MCF 10A (cell line): ENCODE measurements around the gene PPP1R1A. TPM values are rescaled to one million over a fixed set of nuclear protein-coding genes. Genes with fewer than 3 reads are reported as not detected.

Source experiments
- BruUV-seq: library from RNA; stranded (reverse); fragments of 400-500 nt; replicated peaks from 2 replicates; lab custom pipeline; 2021; lab: Mats Ljungman, UMichigan
- CTCF ChIA-PET: fragments of 300-600 bp; sonication (Branson Sonifier 250); formaldehyde crosslinking; extraction: SDS; loops from one replicate; lab custom pipeline; 2021; ENCODE audit warnings: antibody characterized with exemption, inconsistent platforms; lab: Yijun Ruan, JAX
- POLR2A ChIA-PET: fragments of 300-600, 350-650 bp; sonication (Branson Sonifier 250); formaldehyde crosslinking; extraction: SDS; loops from one replicate; lab custom pipeline; 2020; ENCODE audit warnings: antibody characterized with exemption, inconsistent platforms; lab: Yijun Ruan, JAX
- DNase-seq: peaks from one replicate; pipeline ENCODE4 v3.0.0-alpha.2; 2018; ENCODE audit not compliant: unreplicated experiment
- H3K27ac Mint-ChIP-seq: one replicate; pipeline ENCODE4 v1.8.0; 2022; ENCODE audit warnings: mild to moderate bottlenecking, low read depth, mixed read lengths; ENCODE audit not compliant: unreplicated experiment
- H3K27me3 Mint-ChIP-seq: one replicate; pipeline ENCODE4 v1.8.0; 2022; ENCODE audit warnings: mixed read lengths; ENCODE audit not compliant: insufficient read depth, unreplicated experiment
- H3K36me3 Mint-ChIP-seq: one replicate; pipeline ENCODE4 v1.8.0; 2022; ENCODE audit warnings: mild to moderate bottlenecking, moderate library complexity, mixed read lengths; ENCODE audit not compliant: insufficient read depth, unreplicated experiment
- H3K4me1 Mint-ChIP-seq: one replicate; pipeline ENCODE4 v1.8.0; 2022; ENCODE audit warnings: mixed read lengths; ENCODE audit not compliant: insufficient read depth, unreplicated experiment
- H3K4me3 Mint-ChIP-seq: one replicate; pipeline ENCODE4 v1.8.0; 2022; ENCODE audit warnings: mild to moderate bottlenecking, moderate library complexity, mixed read lengths; ENCODE audit not compliant: unreplicated experiment
- H3K9me3 Mint-ChIP-seq: one replicate; pipeline ENCODE4 v1.8.0; 2022; ENCODE audit warnings: mixed read lengths; ENCODE audit not compliant: unreplicated experiment
- CTCF ChIP-seq: fragments of 200-600 bp; IDR thresholded peaks from one replicate; pipeline ENCODE4 v1.8.0; 2022; ENCODE audit warnings: antibody characterized with exemption, mild to moderate bottlenecking; ENCODE audit not compliant: unreplicated experiment
- intact Hi-C: fragments of 100-400 bp; cut with micrococcal nuclease; formaldehyde crosslinking; loops from 2 replicates; pipeline ENCODE4 v1.14.1; 2022
- total RNA-seq: library from RNA; stranded (reverse); gene quantifications from 2 replicates; pipeline ENCODE4 v1.2.3, GENCODE V29; 2022

PPP1R1A gene
- total RNA-seq, 1 experiment from 2014 or later: not detected

GRCh38 chr12:54543526-54543925 is 44.9 kb downstream of the PPP1R1A start:
- ChIA-PET CTCF (interaction anchor here (1.3 to 1.6 kb wide), 3 partner anchors 20 to 53 kb away, joined by 3 to 5 read pairs (median 3); no protein-coding TSS in a partner anchor), POLR2A (interaction anchor here (1.0 kb wide), 1 partner anchor 65 kb away, joined by 3 read pairs; no protein-coding TSS in a partner anchor)
- no TSS peak for BruUV-seq
- H3K27ac Mint-ChIP-seq: no peak overlapping the region
- no peak overlapping the region for H3K4me3 Mint-ChIP-seq
- no peaks in the 10 kb centered on the region for H3K36me3 Mint-ChIP-seq
- H3K4me1 Mint-ChIP-seq: no peaks in the 10 kb centered on the region
- no peak for TF ChIP-seq CTCF
- DNase-seq: no peak
- intact Hi-C loops: no loop called here
- peaks cover 49% of the 10 kb centered on the region for H3K27me3 Mint-ChIP-seq
- no peaks in the 10 kb centered on the region for H3K9me3 Mint-ChIP-seq

- no peaks in the 10 kb centered on the region for H3K4me1 Mint-ChIP-seq
- no TSS peak for BruUV-seq
- POLR2A ChIA-PET: no interaction called here
- CTCF ChIA-PET: interaction anchor here (1.2 kb wide), 1 partner anchor 14 kb away, joined by 3 read pairs; no protein-coding TSS in a partner anchor
- H3K4me3 Mint-ChIP-seq: no peak overlapping the region
- DNase-seq: no peak
- no peaks in the 10 kb centered on the region for H3K36me3 Mint-ChIP-seq
- H3K27me3 Mint-ChIP-seq: peaks cover 49% of the 10 kb centered on the region
- no peaks in the 10 kb centered on the region for H3K9me3 Mint-ChIP-seq
- TF ChIP-seq CTCF: no peak
- intact Hi-C loops: no loop called here
- H3K27ac Mint-ChIP-seq: no peak overlapping the region
Observed at GRCh38 chr12:54541751-54542290, 46.6 kb downstream of the PPP1R1A start.

- Mint-ChIP-seq H3K36me3 (no peaks in the 10 kb centered on the region), H3K4me1 (no peaks in the 10 kb centered on the region), H3K27me3 (peaks cover 29% of the 10 kb centered on the region), H3K27ac (no peak overlapping the region), H3K9me3 (no peaks in the 10 kb centered on the region), H3K4me3 (no peak overlapping the region)
- TF ChIP-seq CTCF: no peak
- ChIA-PET POLR2A (no interaction called here), CTCF (no interaction called here)
- no TSS peak for BruUV-seq
- DNase-seq: no peak
- intact Hi-C loops: no loop called here
Observed at GRCh38 chr12:54538136-54538700, 50.2 kb downstream of the PPP1R1A start.

GRCh38 chr12:54535474-54535873 is 53.0 kb downstream of the PPP1R1A start:
- no peak for DNase-seq
- peaks cover 29% of the 10 kb centered on the region for H3K27me3 Mint-ChIP-seq
- CTCF ChIA-PET: no interaction called here
- H3K36me3 Mint-ChIP-seq: no peaks in the 10 kb centered on the region
- intact Hi-C loops: no loop called here
- no peak for TF ChIP-seq CTCF
- H3K9me3 Mint-ChIP-seq: no peaks in the 10 kb centered on the region
- POLR2A ChIA-PET: no interaction called here
- H3K27ac Mint-ChIP-seq: no peak overlapping the region
- BruUV-seq: no TSS peak
- no peaks in the 10 kb centered on the region for H3K4me1 Mint-ChIP-seq
- H3K4me3 Mint-ChIP-seq: no peak overlapping the region
